ENCODE results near the gene CACNA1I. TPM values are rescaled to one million over a fixed set of nuclear protein-coding genes. Genes with fewer than 3 reads are reported as not detected.

CACNA1I gene
- polyA plus RNA-seq, 1 of the 3 experiments (the other 2 are of a cell fraction), result not detected

DNA sequence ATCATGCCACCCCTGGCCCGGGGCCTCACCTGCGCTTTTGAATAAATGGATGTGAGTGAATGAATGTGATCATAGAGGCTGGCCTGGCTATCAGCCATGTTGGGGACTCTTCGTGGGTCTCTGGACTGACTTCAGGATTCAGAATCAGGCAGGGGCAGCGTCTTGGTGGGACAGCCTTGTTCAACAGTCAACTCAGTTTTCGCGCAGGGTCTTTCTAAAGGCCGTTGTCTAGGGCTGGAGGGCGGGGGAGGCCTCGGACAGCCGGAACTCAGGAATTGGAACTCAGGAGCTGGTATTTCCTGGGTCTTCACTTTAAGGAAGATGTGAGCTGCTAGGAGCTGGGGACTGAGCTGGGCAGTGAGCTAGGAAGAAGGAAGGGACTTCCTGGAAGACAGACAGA, 146.0 kb downstream of the CACNA1I start (continued):
- no peak for TF ChIP-seq SMC3 (IDR thresholded peaks at IDR 0.05; ENCODE audit: low read depth, low read length)
- TF ChIP-seq TCF12 (IDR thresholded peaks at IDR 0.05), result no peak

DNA sequence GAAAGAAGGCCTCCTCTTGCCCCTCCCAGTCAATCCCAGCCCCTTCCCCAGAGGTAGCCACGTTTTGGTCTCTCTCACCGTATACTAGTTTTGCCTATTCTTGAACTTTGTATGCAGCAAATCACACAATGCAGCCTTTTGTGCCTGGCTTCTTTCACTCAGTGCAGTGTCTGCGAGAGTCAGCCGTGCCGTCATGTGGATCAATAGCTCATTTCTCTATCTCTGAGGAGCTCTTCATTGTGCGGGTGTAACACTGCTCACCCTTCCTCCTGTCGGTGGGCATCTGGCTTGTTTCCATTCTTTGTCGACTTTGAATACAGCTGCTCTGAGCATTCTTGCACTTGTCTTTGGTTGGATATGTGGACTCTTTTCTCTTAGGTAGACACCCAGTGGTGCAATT, 146.5 kb downstream of the CACNA1I start:
- Histone ChIP-seq H2AFZ (ENCODE audit: low read depth) (no peak overlapping the region), H4K20me1 (ENCODE audit: insufficient read depth) (no peaks in the 10 kb centered on the region), H3K36me3 (replicated peaks in 1 of 2; ENCODE audit: control insufficient read depth in 1 of 2, insufficient read depth in 2 of 2, low read length in 1 of 2) (no peaks in the 10 kb centered on the region), H3K9me3 (no peaks in the 10 kb centered on the region), H3K4me3 (ENCODE audit: low read depth in 2 of 2, low read length in 1 of 2) (no peak overlapping the region), H3K4me1 (ENCODE audit: control insufficient read depth in 1 of 2, insufficient read depth in 2 of 2, low read depth in 1 of 2, low read length in 1 of 2) (peaks cover 0 to 2% of the 10 kb centered on the region in 2 experiments; a peak in 1 of 4 replicates), H3F3A (replicated peaks; ENCODE audit: insufficient read depth) (no peaks in the 10 kb centered on the region), H3K4me2 (no peak overlapping the region), H3K27me3 (ENCODE audit: insufficient read depth) (no peaks in the 10 kb centered on the region), H3K9ac (no peak overlapping the region), H3K79me2 (ENCODE audit: insufficient read depth) (no peaks in the 10 kb centered on the region), H3K27ac (ENCODE audit: low read depth in 2 of 2, low read length in 1 of 2) (no peak overlapping the region), H3K9me2 (no peaks in the 10 kb centered on the region)
- ChIA-PET CTCF (no interaction called here), POLR2A (no interaction called here)
- TF ChIP-seq JUND (IDR thresholded peaks at IDR 0.05), result no peak
- no peak for TF ChIP-seq YY1 (IDR thresholded peaks at IDR 0.05; ENCODE audit: low read depth)
- TF ChIP-seq MXI1 (IDR thresholded peaks at IDR 0.05; ENCODE audit: low read depth, low read length), result no peak
- TF ChIP-seq NRF1 (IDR thresholded peaks at IDR 0.05; ENCODE audit: low read depth, low read length), result no peak
- TF ChIP-seq TEAD4 (IDR thresholded peaks at IDR 0.05; ENCODE audit: borderline replicate concordance, insufficient read depth), result no peak
- no peak for TF ChIP-seq CHD2 (IDR thresholded peaks at IDR 0.05; ENCODE audit: low read length, partially characterized antibody)
- TF ChIP-seq RFX5 (IDR thresholded peaks at IDR 0.05; ENCODE audit: low read length), result no peak
- no peak for TF ChIP-seq FOXJ3 (CRISPR knock-in tag; IDR thresholded peaks at IDR 0.05)
- TF ChIP-seq FOSL2 (IDR thresholded peaks at IDR 0.05; ENCODE audit: borderline replicate concordance, low read depth), result no peak
- no peak for TF ChIP-seq RXRA (IDR thresholded peaks at IDR 0.05; ENCODE audit: borderline replicate concordance, low read depth)
- no peak for TF ChIP-seq SMC3 (IDR thresholded peaks at IDR 0.05; ENCODE audit: low read depth, low read length)
- TF ChIP-seq POLR2AphosphoS5 (IDR thresholded peaks at IDR 0.05; ENCODE audit: low read depth, low read length), result no peak
- TF ChIP-seq, protein P1, sequence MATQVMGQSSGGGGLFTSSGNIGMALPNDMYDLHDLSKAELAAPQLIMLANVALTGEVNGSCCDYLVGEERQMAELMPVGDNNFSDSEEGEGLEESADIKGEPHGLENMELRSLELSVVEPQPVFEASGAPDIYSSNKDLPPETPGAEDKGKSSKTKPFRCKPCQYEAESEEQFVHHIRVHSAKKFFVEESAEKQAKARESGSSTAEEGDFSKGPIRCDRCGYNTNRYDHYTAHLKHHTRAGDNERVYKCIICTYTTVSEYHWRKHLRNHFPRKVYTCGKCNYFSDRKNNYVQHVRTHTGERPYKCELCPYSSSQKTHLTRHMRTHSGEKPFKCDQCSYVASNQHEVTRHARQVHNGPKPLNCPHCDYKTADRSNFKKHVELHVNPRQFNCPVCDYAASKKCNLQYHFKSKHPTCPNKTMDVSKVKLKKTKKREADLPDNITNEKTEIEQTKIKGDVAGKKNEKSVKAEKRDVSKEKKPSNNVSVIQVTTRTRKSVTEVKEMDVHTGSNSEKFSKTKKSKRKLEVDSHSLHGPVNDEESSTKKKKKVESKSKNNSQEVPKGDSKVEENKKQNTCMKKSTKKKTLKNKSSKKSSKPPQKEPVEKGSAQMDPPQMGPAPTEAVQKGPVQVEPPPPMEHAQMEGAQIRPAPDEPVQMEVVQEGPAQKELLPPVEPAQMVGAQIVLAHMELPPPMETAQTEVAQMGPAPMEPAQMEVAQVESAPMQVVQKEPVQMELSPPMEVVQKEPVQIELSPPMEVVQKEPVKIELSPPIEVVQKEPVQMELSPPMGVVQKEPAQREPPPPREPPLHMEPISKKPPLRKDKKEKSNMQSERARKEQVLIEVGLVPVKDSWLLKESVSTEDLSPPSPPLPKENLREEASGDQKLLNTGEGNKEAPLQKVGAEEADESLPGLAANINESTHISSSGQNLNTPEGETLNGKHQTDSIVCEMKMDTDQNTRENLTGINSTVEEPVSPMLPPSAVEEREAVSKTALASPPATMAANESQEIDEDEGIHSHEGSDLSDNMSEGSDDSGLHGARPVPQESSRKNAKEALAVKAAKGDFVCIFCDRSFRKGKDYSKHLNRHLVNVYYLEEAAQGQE (IDR thresholded peaks at IDR 0.05; ENCODE audit: low read depth, low read length), result no peak
- no peak for TF ChIP-seq EZH2phosphoT487 (IDR thresholded peaks at IDR 0.05; ENCODE audit: borderline replicate concordance, low read depth)
- TF ChIP-seq, protein P2, sequence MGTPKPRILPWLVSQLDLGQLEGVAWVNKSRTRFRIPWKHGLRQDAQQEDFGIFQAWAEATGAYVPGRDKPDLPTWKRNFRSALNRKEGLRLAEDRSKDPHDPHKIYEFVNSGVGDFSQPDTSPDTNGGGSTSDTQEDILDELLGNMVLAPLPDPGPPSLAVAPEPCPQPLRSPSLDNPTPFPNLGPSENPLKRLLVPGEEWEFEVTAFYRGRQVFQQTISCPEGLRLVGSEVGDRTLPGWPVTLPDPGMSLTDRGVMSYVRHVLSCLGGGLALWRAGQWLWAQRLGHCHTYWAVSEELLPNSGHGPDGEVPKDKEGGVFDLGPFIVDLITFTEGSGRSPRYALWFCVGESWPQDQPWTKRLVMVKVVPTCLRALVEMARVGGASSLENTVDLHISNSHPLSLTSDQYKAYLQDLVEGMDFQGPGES (IDR thresholded peaks at IDR 0.05; ENCODE audit: low read depth, low read length), result no peak
- TF ChIP-seq, protein P3, sequence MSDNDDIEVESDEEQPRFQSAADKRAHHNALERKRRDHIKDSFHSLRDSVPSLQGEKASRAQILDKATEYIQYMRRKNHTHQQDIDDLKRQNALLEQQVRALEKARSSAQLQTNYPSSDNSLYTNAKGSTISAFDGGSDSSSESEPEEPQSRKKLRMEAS (IDR thresholded peaks at IDR 0.05; ENCODE audit: low read depth), result no peak
- TF ChIP-seq RCOR1 (IDR thresholded peaks at IDR 0.05; ENCODE audit: low read length), result no peak
- no peak for DNase-seq
- WGBS (ENCODE audit: low lambda C conversion rate), result 69% methylated on average over 8 of the region's 8 CpGs

All from SK-N-SH (cell line).